ENCODE measurements around the gene KREMEN2. TPM values are rescaled to one million over a fixed set of nuclear protein-coding genes. Genes with fewer than 3 reads are reported as not detected.

The KREMEN2 gene
- total and polyA plus RNA-seq, 2 of the 4 experiments (the other 2 are of a cell fraction): 0.03 TPM; not detected in 1

DNA sequence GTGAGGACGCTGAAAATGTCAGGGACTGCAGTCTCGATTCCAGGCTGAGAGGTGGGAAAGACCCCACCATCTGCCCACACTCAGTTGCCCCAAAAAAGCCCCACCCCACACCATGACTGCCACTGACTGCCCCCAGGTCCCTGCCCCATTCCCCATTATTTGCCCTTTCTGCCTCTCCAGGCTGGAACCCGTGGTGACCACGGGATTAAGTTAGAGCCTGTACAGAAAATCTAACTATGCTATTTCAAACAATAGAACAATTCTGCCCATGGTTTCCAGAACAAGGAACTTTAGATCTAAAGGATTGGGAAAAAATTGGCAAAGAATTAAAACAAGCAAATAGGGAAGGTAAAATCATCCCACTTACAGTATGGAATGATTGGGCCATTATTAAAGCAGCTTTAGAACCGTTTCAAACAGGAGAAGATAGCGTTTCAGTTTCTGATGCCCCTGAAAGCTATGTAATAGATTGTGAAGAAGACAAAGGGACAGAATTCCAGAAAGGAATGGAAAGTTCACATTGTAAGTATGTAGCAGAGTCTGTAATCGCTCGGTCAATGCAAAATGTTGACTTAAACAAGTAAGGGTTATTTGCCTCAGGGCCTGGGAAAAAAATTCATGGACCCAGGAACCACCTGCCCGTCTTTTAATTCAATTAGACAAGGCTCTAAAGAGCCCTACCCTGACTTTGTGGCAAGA is 38.0 kb upstream of the KREMEN2 start:
- no peak overlapping the region; the same call in 1 of the 2 replicates for H3K56ac ChIP-seq (ENCODE audit: extremely low read depth, insufficient read depth, low read length)
- no peak overlapping the region for H3K23ac ChIP-seq (ENCODE audit: low read depth, low read length)
- H2BK20ac ChIP-seq (ENCODE audit: low read depth, low read length): no peak overlapping the region
- no peak overlapping the region for H3K4me2 ChIP-seq (ENCODE audit: low read depth, low read length)
- H3K4me1 ChIP-seq (ENCODE audit: control insufficient read depth, insufficient read depth, low read length): no peaks in the 10 kb centered on the region
- no peak overlapping the region for H4K5ac ChIP-seq (ENCODE audit: low read depth, low read length)
- DNase-seq (no peak), ATAC-seq (ENCODE audit: low read depth) (no peak)
- in situ Hi-C loops (cut with MboI; ENCODE audit: low sequenced_read_pairs) (no loop called here), dilution Hi-C loops (cut with HindIII; ENCODE audit: low sequenced_read_pairs, unreplicated experiment) (no loop called here), intact Hi-C loops (cut with micrococcal nuclease) (no loop called here)
- no peaks in the 10 kb centered on the region for H3K27me3 ChIP-seq (ENCODE audit: control insufficient read depth, insufficient read depth, low read length)
- H2BK120ac ChIP-seq (ENCODE audit: low read depth, low read length): no peak overlapping the region
- no peak overlapping the region for H2BK15ac ChIP-seq (ENCODE audit: low read depth, low read length)
- H4K91ac ChIP-seq (ENCODE audit: insufficient read depth, low read depth, low read length): no peak overlapping the region
- CTCF ChIA-PET: interaction anchor here (0.7 to 1.2 kb wide), 2 partner anchors 13 to 20 kb away, joined by 3 read pairs; no protein-coding TSS in a partner anchor
- no peaks in the 10 kb centered on the region for H3K9me3 ChIP-seq (ENCODE audit: control insufficient read depth, insufficient read depth, low read length)
- TF ChIP-seq BHLHE40 (IDR thresholded peaks at IDR 0.05; ENCODE audit: low read depth, low read length) (no peak), POLR2A (IDR thresholded peaks at IDR 0.05; ENCODE audit: low read depth, low read length) (no peak), FOS (IDR thresholded peaks at IDR 0.05; ENCODE audit: low read depth, low read length) (no peak), CEBPB (IDR thresholded peaks at IDR 0.05; ENCODE audit: low read depth, low read length) (no peak), RFX5 (IDR thresholded peaks at IDR 0.05; ENCODE audit: low read depth, low read length) (no peak), MAFK (IDR thresholded peaks at IDR 0.05; ENCODE audit: low read depth, low read length) (no peak)
- TF ChIP-seq, protein P1, sequence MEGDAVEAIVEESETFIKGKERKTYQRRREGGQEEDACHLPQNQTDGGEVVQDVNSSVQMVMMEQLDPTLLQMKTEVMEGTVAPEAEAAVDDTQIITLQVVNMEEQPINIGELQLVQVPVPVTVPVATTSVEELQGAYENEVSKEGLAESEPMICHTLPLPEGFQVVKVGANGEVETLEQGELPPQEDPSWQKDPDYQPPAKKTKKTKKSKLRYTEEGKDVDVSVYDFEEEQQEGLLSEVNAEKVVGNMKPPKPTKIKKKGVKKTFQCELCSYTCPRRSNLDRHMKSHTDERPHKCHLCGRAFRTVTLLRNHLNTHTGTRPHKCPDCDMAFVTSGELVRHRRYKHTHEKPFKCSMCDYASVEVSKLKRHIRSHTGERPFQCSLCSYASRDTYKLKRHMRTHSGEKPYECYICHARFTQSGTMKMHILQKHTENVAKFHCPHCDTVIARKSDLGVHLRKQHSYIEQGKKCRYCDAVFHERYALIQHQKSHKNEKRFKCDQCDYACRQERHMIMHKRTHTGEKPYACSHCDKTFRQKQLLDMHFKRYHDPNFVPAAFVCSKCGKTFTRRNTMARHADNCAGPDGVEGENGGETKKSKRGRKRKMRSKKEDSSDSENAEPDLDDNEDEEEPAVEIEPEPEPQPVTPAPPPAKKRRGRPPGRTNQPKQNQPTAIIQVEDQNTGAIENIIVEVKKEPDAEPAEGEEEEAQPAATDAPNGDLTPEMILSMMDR (conservative IDR thresholded peaks at IDR 0.05; ENCODE audit: low read depth, low read length): no peak
- POLR2A ChIA-PET (ENCODE audit: unreplicated experiment): no interaction called here
- no peak overlapping the region for H3K18ac ChIP-seq (ENCODE audit: low read depth, low read length)
- no peak overlapping the region for H3K9ac ChIP-seq (ENCODE audit: low read depth, low read length)
- H3K27ac ChIP-seq (ENCODE audit: insufficient read depth, low read length): no peak overlapping the region
- no peak overlapping the region for H3K14ac ChIP-seq (replicated peaks; ENCODE audit: low read depth, low read length)
- peaks cover 24% of the 10 kb centered on the region for H3K36me3 ChIP-seq (ENCODE audit: control insufficient read depth, insufficient read depth, low read length)
- H3K9me1 ChIP-seq (ENCODE audit: insufficient read depth, low read length): no peaks in the 10 kb centered on the region
- peaks cover 6 to 40% of the 10 kb centered on the region in 2 experiments for H3K79me1 ChIP-seq (ENCODE audit: low read depth in 1 of 2, low read length in 2 of 2)
- WGBS, 2 experiments (ENCODE audit: extremely low coverage in 2 of 2, insufficient read length in 1 of 2): 80% methylated on average over 1 of the region's 9 CpGs; no CpG with 5 or more reads in 1 of the 2 experiments
- no peak overlapping the region for H2AK5ac ChIP-seq (ENCODE audit: low read depth, low read length)
- BruUV-seq (replicated peaks): no TSS peak
- H4K8ac ChIP-seq (ENCODE audit: low read depth in 2 of 2, low read length in 2 of 2): no peak overlapping the region
- no peak overlapping the region for H3K4ac ChIP-seq (ENCODE audit: low read depth, low read length)
- no peak overlapping the region for H2AK9ac ChIP-seq (replicated peaks; ENCODE audit: low read depth, low read length, poor library complexity)
- no peak overlapping the region for H3K4me3 ChIP-seq (ENCODE audit: insufficient read depth, low read depth, low read length)
- H2AFZ ChIP-seq (replicated peaks; ENCODE audit: low read length, poor library complexity): no peak overlapping the region
- no peak overlapping the region for H2BK5ac ChIP-seq (ENCODE audit: low read depth, low read length, poor library complexity, severe bottlenecking)
- peaks cover 6% of the 10 kb centered on the region; the same call in 1 of the 2 replicates for H4K20me1 ChIP-seq (ENCODE audit: insufficient read depth, low read length)
